Left lung (tissue), 10 donors: ENCODE data around the gene CREB3. TPM values are rescaled to one million over a fixed set of nuclear protein-coding genes. Genes with fewer than 3 reads are reported as not detected.

Experiments used
- ATAC-seq: fragments of 200-7000 bp; cut with Tn5 transposase; one replicate; pipeline ENCODE4 v1.9.1; 2020; ENCODE audit warnings: moderate library complexity
- DNase-seq, 4 donors: peaks; one replicate each; pipeline ENCODE4 v3.0.0-alpha.2; 2013 to 2020
- H3K27ac ChIP-seq, 2 donors: fragments of 200-600 bp; sonication (generic) in 1 of 2; one replicate each; pipeline versions ENCODE4 v1.5.0 to v1.8.0; 2020 to 2021
- H3K27me3 ChIP-seq, 2 donors: fragments of 200-600 bp; sonication (generic) in 1 of 2; one replicate each; pipeline versions ENCODE4 v1.5.0 to v1.8.0; 2020 to 2021
- H3K36me3 ChIP-seq, 2 donors: fragments of 200-600 bp; sonication (generic) in 1 of 2; one replicate each; pipeline versions ENCODE4 v1.5.0 to v1.8.0; 2020 to 2021
- H3K4me1 ChIP-seq, 2 donors: fragments of 200-600 bp; one replicate each; pipeline ENCODE4 v1.8.0; 2021
- H3K4me3 ChIP-seq, 2 donors: fragments of 200-600 bp; sonication (generic) in 1 of 2; one replicate each; pipeline versions ENCODE4 v1.5.0 to v1.8.0; 2020 to 2021; ENCODE audit warnings: mild to moderate bottlenecking in 1 of 2
- H3K9me3 ChIP-seq, 2 donors: fragments of 200-600 bp; sonication (generic) in 1 of 2; one replicate each; pipeline versions ENCODE4 v1.5.0 to v1.8.0; 2020 to 2021
- CTCF ChIP-seq, 2 donors: fragments of 200-600 bp; sonication (generic) in 1 of 2; IDR thresholded peaks; one replicate each; pipeline versions ENCODE4 v1.5.0 to v1.8.0; 2021; ENCODE audit warnings: antibody characterized with exemption in 2 of 2
- intact Hi-C, 2 donors: fragments of 100-400 bp; cut with DNase I; formaldehyde crosslinking; loops; one replicate each; pipeline versions ENCODE4 v1.11.2 to v1.14.2; 2022
- polyA plus RNA-seq, 6 donors: library from polyadenylated mRNA; unstranded; fragments of 120-200 nt; gene quantifications; one replicate each; pipeline ENCODE4 v1.2.1, GENCODE V29; 2013; ENCODE audit not compliant: insufficient read length in 6 of 6
- total RNA-seq, 2 donors: library from RNA; stranded (reverse); fragmentation: NEBNext Ultra II Directional; extraction: Animal tissue kit (Norgen Biotek cat#: 25700); gene quantifications; one replicate each; pipeline ENCODE4 v1.2.1, GENCODE V29; 2021
- donor health status: DM: no; HTN: yes; CAD: no.
- donor health status: DM: no; HTN: no; CAD: no.

Gene CREB3
- total and polyA plus RNA-seq, 8 donors = 31.2 to 42.4 (median 39.8) TPM

DNA sequence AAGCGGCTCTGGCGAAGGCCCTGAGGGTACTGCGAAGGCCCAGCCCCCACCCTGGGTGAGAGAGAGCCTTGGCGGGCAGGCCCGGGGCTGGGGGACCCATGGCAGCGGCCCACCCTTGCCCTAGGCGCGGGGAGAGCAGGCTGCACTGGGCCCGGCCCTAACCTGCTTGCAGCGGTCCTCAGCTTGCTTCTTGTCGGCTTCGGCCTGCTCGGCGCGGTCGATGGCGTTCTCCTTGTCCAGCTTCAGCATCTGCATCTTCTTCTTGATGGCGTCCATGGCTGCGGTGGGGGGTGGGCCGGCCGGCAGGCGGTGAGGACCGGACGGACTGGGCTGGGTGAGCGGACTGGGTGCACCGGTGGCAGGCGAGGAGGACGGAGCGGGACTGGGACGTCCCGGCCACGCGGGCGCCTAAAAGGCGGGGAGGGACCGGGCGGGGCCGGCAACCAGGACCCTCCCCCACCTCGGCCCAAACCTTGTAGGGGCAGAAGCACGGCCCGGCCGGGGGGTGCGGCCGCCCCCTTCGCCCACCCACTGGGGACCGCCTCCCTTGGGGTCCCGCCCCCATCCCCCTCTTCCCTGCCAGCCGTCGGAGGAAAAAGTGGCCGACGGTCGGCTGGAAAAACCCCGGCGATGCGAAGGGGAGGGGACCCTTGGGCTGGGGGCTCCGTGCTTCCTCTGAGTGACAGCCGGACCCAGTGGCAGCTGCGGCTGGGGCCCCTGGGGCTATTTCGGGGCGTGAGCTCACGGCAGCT, 42.7 kb upstream of the CREB3 start, which contains the start of gene TPM2:
TSS of gene TPM2 (minus strand) at position 384 of the 752 bp plus-strand sequence. CDS start at position 276, 108 bp downstream.
- intact Hi-C loops = no loop called here
- TF ChIP-seq CTCF (IDR thresholded peaks at IDR 0.05) = no peak
- peaks cover 0 to 9% of the 10 kb centered on the region in 2 donors for H3K27me3 ChIP-seq

GRCh38 chr9:35690294-35690613, 42.2 kb upstream of the CREB3 start:
- Histone ChIP-seq H3K4me1 (peaks cover 4 to 19% of the 10 kb centered on the region in 2 donors), H3K27ac (peak overlapping the region; percentile 75 to 87), H3K27me3 (peaks cover 0 to 9% of the 10 kb centered on the region in 2 donors), H3K4me3 (peak overlapping the region; percentile 68), H3K9me3 (no peaks in the 10 kb centered on the region), H3K36me3 (peaks cover 0 to 4% of the 10 kb centered on the region in 2 donors)
- DNase-seq (no peak), ATAC-seq (no peak)
- TF ChIP-seq CTCF (IDR thresholded peaks at IDR 0.05) = no peak
- intact Hi-C loops = no loop called here

More for the DNA sequence above, 42.7 kb upstream of the CREB3 start, which contains the start of gene TPM2:
- Histone ChIP-seq H3K9me3 (no peaks in the 10 kb centered on the region), H3K36me3 (peaks cover 0 to 9% of the 10 kb centered on the region in 2 donors), H3K4me3 (peak within 1 kb of the TSS; percentile 68), H3K4me1 (peaks cover 0 to 19% of the 10 kb centered on the region in 2 donors), H3K27ac (peak within 1 kb of the TSS; percentile 75 to 87)
- peak in 3 of 4 donors; percentile 70 to 89 (median 71) for DNase-seq
- peak; percentile 55 for ATAC-seq

DNA sequence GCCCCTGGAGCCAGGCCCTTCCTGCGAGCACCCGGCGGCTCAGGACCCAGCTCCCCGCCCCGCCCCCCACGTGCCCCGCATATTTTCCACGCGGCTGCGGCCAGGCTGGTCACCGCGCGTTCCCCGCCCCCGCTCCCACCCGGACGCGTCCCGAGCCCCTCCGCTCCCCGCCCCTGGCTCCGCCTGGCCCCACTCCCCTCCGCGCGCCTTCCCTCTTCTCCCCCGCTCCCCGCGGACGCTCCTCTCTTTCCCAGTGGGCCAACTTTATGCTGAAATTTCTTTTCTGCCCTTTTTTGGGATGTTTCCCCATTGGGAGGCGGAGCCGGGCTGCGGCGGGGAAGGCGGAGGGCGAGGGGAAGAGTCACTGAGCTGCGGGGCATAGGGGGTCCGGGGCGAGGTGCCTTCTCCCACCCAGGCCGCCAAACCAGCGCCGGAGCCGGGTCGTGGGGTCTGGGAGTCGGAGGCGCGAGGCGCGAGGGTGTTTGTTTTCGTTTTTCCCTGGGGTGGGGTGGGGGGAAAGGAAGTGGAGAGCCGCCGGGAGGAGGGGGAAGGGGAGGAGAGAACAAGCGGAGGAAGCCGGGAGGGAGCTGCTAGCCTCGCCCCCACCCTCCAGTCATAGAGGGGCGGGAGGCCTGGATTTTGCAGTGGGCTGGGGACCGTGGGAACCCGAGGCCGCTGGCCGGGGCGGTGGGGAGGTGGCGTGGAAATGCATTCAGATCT, 41.7 kb upstream of the CREB3 start:
- ATAC-seq (peak; percentile 76), DNase-seq (peak; percentile 78 to 88 (median 80))
- H3K9me3 ChIP-seq = no peaks in the 10 kb centered on the region
- peaks cover 4 to 19% of the 10 kb centered on the region in 2 donors for H3K4me1 ChIP-seq
- H3K36me3 ChIP-seq = peaks cover 0 to 4% of the 10 kb centered on the region in 2 donors
- peak overlapping the region; percentile 68 for H3K4me3 ChIP-seq
- peak overlapping the region; percentile 75 to 87 for H3K27ac ChIP-seq
- peaks cover 0 to 9% of the 10 kb centered on the region in 2 donors for H3K27me3 ChIP-seq
- TF ChIP-seq CTCF (IDR thresholded peaks at IDR 0.05) = no peak
- intact Hi-C loops = no loop called here

- H3K4me3 ChIP-seq = peak overlapping the region; percentile 68
- peak overlapping the region; percentile 75 to 87 for H3K27ac ChIP-seq
- intact Hi-C loops = no loop called here
- H3K9me3 ChIP-seq = no peaks in the 10 kb centered on the region
- H3K4me1 ChIP-seq = peaks cover 4 to 19% of the 10 kb centered on the region in 2 donors
- peaks cover 0 to 9% of the 10 kb centered on the region in 2 donors for H3K27me3 ChIP-seq
- peaks cover 0 to 9% of the 10 kb centered on the region in 2 donors for H3K36me3 ChIP-seq
- TF ChIP-seq CTCF (IDR thresholded peaks at IDR 0.05) = no peak
- DNase-seq = no peak
- ATAC-seq = no peak
Measured at GRCh38 chr9:35691334-35691650, 41.2 kb upstream of the CREB3 start.

GRCh38 chr9:35691757-35692301, 40.6 kb upstream of the CREB3 start:
- ATAC-seq (no peak), DNase-seq (no peak)
- TF ChIP-seq CTCF (IDR thresholded peaks at IDR 0.05) = no peak
- H3K27me3 ChIP-seq = peaks cover 0 to 9% of the 10 kb centered on the region in 2 donors
- no peak overlapping the region for H3K4me3 ChIP-seq
- peak overlapping the region; percentile 75 to 87 for H3K27ac ChIP-seq
- peaks cover 4 to 19% of the 10 kb centered on the region in 2 donors for H3K4me1 ChIP-seq
- intact Hi-C loops = no loop called here
- no peaks in the 10 kb centered on the region for H3K9me3 ChIP-seq
- H3K36me3 ChIP-seq = peaks cover 0 to 14% of the 10 kb centered on the region in 2 donors
